Measurements from ENCODE around the gene PCDHA11.
"Not testable (repeated sequence)": the region's sequence is repeated elsewhere in the genome, so short reads cannot be mapped to it uniquely, and the experiment has no call there.

DNA sequence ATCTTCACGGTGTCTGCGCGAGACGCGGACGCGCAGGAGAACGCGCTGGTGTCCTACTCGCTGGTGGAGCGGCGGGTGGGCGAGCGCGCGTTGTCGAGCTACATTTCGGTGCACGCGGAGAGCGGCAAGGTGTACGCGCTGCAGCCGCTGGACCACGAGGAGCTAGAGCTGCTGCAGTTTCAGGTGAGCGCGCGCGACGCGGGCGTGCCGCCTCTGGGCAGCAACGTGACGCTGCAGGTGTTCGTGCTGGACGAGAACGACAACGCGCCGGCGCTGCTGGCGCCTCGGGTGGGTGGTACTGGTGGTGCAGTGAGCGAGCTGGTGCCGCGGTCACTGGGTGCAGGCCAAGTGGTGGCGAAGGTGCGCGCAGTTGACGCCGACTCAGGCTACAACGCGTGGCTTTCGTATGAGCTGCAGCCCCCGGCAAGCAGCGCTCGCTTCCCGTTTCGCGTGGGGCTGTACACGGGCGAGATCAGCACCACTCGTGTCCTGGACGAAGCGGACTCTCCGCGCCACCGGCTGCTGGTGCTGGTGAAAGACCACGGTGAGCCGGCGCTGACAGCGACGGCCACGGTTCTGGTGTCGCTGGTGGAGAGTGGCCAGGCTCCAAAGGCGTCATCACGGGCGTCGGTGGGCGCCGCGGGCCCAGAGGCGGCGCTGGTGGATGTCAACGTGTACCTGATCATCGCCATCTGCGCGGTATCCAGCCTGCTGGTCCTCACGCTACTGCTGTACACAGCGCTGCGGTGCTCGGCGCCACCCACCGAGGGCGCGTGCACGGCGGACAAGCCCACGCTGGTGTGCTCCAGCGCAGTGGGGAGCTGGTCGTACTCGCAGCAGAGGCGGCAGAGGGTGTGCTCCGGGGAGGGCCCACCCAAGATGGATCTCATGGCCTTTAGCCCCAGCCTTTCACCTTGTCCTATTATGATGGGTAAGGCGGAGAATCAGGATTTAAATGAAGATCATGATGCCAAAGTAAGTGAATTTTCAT is 39.0 kb upstream of the PCDHA11 start:
- TF ChIP-seq, protein P1, sequence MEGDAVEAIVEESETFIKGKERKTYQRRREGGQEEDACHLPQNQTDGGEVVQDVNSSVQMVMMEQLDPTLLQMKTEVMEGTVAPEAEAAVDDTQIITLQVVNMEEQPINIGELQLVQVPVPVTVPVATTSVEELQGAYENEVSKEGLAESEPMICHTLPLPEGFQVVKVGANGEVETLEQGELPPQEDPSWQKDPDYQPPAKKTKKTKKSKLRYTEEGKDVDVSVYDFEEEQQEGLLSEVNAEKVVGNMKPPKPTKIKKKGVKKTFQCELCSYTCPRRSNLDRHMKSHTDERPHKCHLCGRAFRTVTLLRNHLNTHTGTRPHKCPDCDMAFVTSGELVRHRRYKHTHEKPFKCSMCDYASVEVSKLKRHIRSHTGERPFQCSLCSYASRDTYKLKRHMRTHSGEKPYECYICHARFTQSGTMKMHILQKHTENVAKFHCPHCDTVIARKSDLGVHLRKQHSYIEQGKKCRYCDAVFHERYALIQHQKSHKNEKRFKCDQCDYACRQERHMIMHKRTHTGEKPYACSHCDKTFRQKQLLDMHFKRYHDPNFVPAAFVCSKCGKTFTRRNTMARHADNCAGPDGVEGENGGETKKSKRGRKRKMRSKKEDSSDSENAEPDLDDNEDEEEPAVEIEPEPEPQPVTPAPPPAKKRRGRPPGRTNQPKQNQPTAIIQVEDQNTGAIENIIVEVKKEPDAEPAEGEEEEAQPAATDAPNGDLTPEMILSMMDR (IDR thresholded peaks at IDR 0.05) = not testable (repeated sequence)
- TF ChIP-seq POLR2A (IDR thresholded peaks at IDR 0.05) = not testable (repeated sequence)

All from adrenal gland (tissue), 5 donors.